Endothelial cell of umbilical vein (primary cell): ENCODE results near the gene ZNF316. TPM values are rescaled to one million over a fixed set of nuclear protein-coding genes. Genes with fewer than 3 reads are reported as not detected.

Experiments
- BruUV-seq: library from RNA; stranded (reverse); fragments of 400-500 nt; replicated peaks from 2 replicates; lab custom pipeline; 2021; lab: Mats Ljungman, UMichigan
- CTCF ChIA-PET: fragments of 300-600, 350-600 bp; sonication (Branson Sonifier 250); formaldehyde crosslinking; loops from one replicate; lab custom pipeline; 2021; ENCODE audit warnings: antibody characterized with exemption, inconsistent platforms; lab: Charles Lee
- POLR2A ChIA-PET: fragments of 300-600, 350-600 bp; sonication (Branson Sonifier 250); formaldehyde crosslinking; loops from one replicate; lab custom pipeline; 2021; ENCODE audit warnings: antibody characterized with exemption, inconsistent platforms; lab: Charles Lee
- DNase-seq: peaks from one replicate; pipeline ENCODE4 v3.0.0-alpha.2; 2011; ENCODE audit warnings: low read depth, low spot score
- FAIRE-seq: peaks from 2 replicates; lab custom pipeline; 2011; peaks lifted over from hg19 to GRCh38; lab: Jason Lieb, UNC
- H2AFZ ChIP-seq: 2 replicates; pipeline ENCODE4 v1.6.0; 2012; ENCODE audit warnings: low read depth, low read length, control low read depth, inconsistent platforms
- H3K27ac ChIP-seq: 2 replicates; pipeline ENCODE4 v1.5.1; 2011; ENCODE audit warnings: low read depth, mild to moderate bottlenecking, control low read depth, low read length, moderate library complexity; ENCODE audit not compliant: insufficient read depth
- H3K27me3 ChIP-seq, 2 experiments: 2 replicates each; pipeline versions ENCODE4 v1.6.0 to v1.6.1; 2011; ENCODE audit warnings: low read length in 2 of 2, mixed read lengths in 1 of 2; ENCODE audit not compliant: control insufficient read depth in 2 of 2, insufficient read depth in 2 of 2
- H3K36me3 ChIP-seq, 2 experiments: 2 replicates in 1 of 2; 3 replicates in 1 of 2; pipeline ENCODE4 v1.5.1; 2011; ENCODE audit warnings: low read length in 2 of 2, mild to moderate bottlenecking in 1 of 2, moderate library complexity in 1 of 2; ENCODE audit not compliant: control insufficient read depth in 2 of 2, insufficient read depth in 2 of 2; ENCODE audit errors: extremely low read depth in 1 of 2
- H3K4me1 ChIP-seq: 3 replicates; pipeline ENCODE4 v1.5.1; 2011; ENCODE audit warnings: mild to moderate bottlenecking, low read length; ENCODE audit not compliant: control insufficient read depth, insufficient read depth; ENCODE audit errors: extremely low read depth
- H3K4me2 ChIP-seq: 2 replicates; pipeline ENCODE4 v1.6.1; 2011; ENCODE audit warnings: low read length, control low read depth, mixed read lengths; ENCODE audit not compliant: insufficient read depth
- H3K4me3 ChIP-seq, 3 experiments: fragments of 200-600 bp in 1 of 3; sonication (generic), shearing (Covaris generic) in 1 of 3; replicated peaks in 1 of 3; 2 replicates each; pipeline ENCODE4 v1.5.1; 2011 to 2016; ENCODE audit warnings: control low read depth in 3 of 3, low read length in 3 of 3, mild to moderate bottlenecking in 2 of 3, inconsistent platforms in 1 of 3, low read depth in 1 of 3, moderate library complexity in 1 of 3; ENCODE audit not compliant: insufficient read depth in 1 of 3
- H3K79me2 ChIP-seq: 2 replicates; pipeline ENCODE4 v1.6.0; 2012; ENCODE audit warnings: low read length, inconsistent platforms; ENCODE audit not compliant: control insufficient read depth, insufficient read depth
- H3K9ac ChIP-seq: replicated peaks from 2 replicates; pipeline ENCODE3; 2011; ENCODE audit warnings: low read length, control low read depth; ENCODE audit not compliant: insufficient read depth; ENCODE audit errors: extremely low read depth
- H3K9me1 ChIP-seq: replicated peaks from 3 replicates; pipeline ENCODE4 v1.6.0; 2011; ENCODE audit warnings: mild to moderate bottlenecking, low read length; ENCODE audit not compliant: control insufficient read depth, insufficient read depth; ENCODE audit errors: extremely low read depth
- H3K9me3 ChIP-seq: replicated peaks from 2 replicates; pipeline ENCODE4 v1.5.1; 2012; ENCODE audit warnings: low read length, inconsistent platforms; ENCODE audit not compliant: control insufficient read depth, insufficient read depth
- H4K20me1 ChIP-seq: replicated peaks from 2 replicates; pipeline ENCODE3; 2011; ENCODE audit warnings: mild to moderate bottlenecking, low read length; ENCODE audit not compliant: control insufficient read depth, insufficient read depth; ENCODE audit errors: extremely low read depth
- EZH2 ChIP-seq: IDR thresholded peaks from 2 replicates; pipeline ENCODE4 v1.6.1; 2012; ENCODE audit warnings: borderline replicate concordance, low read depth, mild to moderate bottlenecking, moderate library complexity, low read length, inconsistent platforms; ENCODE audit not compliant: severe bottlenecking
- FOS ChIP-seq: IDR thresholded peaks from 2 replicates; pipeline ENCODE4 v1.6.1; 2011; ENCODE audit warnings: mild to moderate bottlenecking, low read length, moderate library complexity, borderline replicate concordance; ENCODE audit not compliant: insufficient read depth
- GATA2 ChIP-seq: IDR thresholded peaks from 2 replicates; pipeline ENCODE4 v1.7.0; 2011; ENCODE audit warnings: low read depth, mild to moderate bottlenecking, moderate library complexity, mixed read lengths, low read length; ENCODE audit not compliant: insufficient read length, insufficient read depth
- JUN ChIP-seq: IDR thresholded peaks from 2 replicates; pipeline ENCODE4 v1.6.1; 2011; ENCODE audit warnings: borderline replicate concordance, low read depth; ENCODE audit not compliant: insufficient read length, insufficient read depth
- MYC ChIP-seq: IDR thresholded peaks from one replicate; pipeline ENCODE4 v1.6.1; 2011; ENCODE audit warnings: mild to moderate bottlenecking, low read depth, low read length
- POLR2A ChIP-seq: IDR thresholded peaks from 2 replicates; pipeline ENCODE4 v1.6.1; 2012; ENCODE audit warnings: low read depth, mild to moderate bottlenecking, control low read depth, low read length
- POLR2AphosphoS5 ChIP-seq: IDR thresholded peaks from 2 replicates; pipeline ENCODE4 v1.6.1; 2012; ENCODE audit warnings: low read depth, mild to moderate bottlenecking, control low read depth, low read length, moderate library complexity; ENCODE audit not compliant: insufficient read depth
- dilution Hi-C: fragments of 300-500 bp; cut with MboI; formaldehyde crosslinking; loops from one replicate; pipeline ENCODE4 v1.15.0; 2019; ENCODE audit warnings: low sequenced_read_pairs; ENCODE audit not compliant: extremely low pct_ligation_motif_present
- intact Hi-C: fragments of 100-400 bp; cut with micrococcal nuclease; formaldehyde crosslinking; loops from one replicate; pipeline ENCODE4 v1.10.0; 2022
- polyA plus RNA-seq, 4 experiments: library from polyadenylated mRNA; depleted of rRNA in 3 of 4; stranded (reverse) in 3 of 4; unstranded in 1 of 4; fragments of >200 nt; gene quantifications; 2 replicates each; pipeline versions ENCODE4 v1.2.1 to v1.2.3, GENCODE V29; 2011 to 2012; ENCODE audit warnings: missing spikeins in 1 of 4
- total RNA-seq: library from RNA; stranded (reverse); gene quantifications from 2 replicates; pipeline ENCODE4 v1.2.3, GENCODE V29; 2021
- TF ChIP-seq, protein P1 (sequence below): IDR thresholded peaks from 2 replicates; pipeline ENCODE4 v1.6.1; 2011; ENCODE audit not compliant: insufficient read depth, insufficient read length
- TF ChIP-seq, protein P2 (sequence below), 2 donors: IDR thresholded peaks; 1 replicate in 1 of 2; 2 replicates in 1 of 2; pipeline ENCODE4 v1.5.1; 2011; ENCODE audit warnings: low read length in 2 of 2, mild to moderate bottlenecking in 2 of 2, moderate library complexity in 2 of 2, control low read depth in 1 of 2, inconsistent platforms in 1 of 2, low read depth in 1 of 2; ENCODE audit not compliant: insufficient read depth in 1 of 2; ENCODE audit errors: extremely low read depth in 1 of 2

The ZNF316 gene
- total and polyA plus RNA-seq, 2 donors (not counting 3 experiments of a cell fraction or from before 2014, with no cell fraction given), result 7.7 to 23.8 TPM

DNA sequence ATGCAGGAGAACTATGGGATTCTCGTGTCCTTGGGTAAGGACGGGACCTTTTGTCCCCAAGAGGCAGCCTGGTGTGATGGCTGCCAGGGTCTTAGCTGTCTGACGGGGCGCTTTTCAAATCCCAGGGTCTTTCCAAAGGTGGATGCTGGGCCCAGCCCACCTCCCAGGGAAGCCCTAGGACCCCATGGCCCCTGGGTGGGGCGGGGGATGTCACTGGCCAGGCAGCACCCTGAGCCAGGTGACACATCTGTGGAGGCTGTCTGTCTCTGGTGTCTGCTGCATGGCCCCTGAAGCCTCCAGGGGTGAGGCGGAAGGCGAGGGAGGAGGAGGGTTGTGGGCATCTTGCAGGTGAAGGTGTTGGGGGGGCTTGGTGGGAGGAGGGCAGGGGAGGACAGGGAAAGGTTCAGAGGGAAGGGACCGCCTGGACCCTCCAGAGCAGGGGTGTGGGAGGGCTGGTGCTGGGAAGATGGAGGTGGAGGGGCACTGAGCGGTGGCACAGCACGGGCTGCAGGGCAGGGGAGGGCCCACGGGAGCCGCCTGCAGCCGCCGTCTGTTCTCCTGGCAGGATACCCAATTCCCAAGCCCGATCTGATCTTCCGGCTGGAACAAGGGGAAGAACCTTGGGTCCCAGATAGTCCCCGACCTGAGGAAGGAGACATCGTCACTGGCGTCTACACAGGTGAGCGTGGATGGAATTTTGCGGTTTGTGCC lies 7.0 kb downstream of the ZNF316 start:
- no peaks in the 10 kb centered on the region for H4K20me1 ChIP-seq
- POLR2A ChIA-PET, result no interaction called here
- peaks cover 10 to 46% of the 10 kb centered on the region in 2 experiments for H3K36me3 ChIP-seq

More for the DNA sequence above, 7.0 kb downstream of the ZNF316 start:
- no peak for DNase-seq
- Histone ChIP-seq H3K9me1 (no peaks in the 10 kb centered on the region), H3K9ac (no peak overlapping the region), H3K4me3 (no peak overlapping the region), H3K79me2 (peaks cover 6% of the 10 kb centered on the region), H3K9me3 (no peaks in the 10 kb centered on the region), H3K4me2 (no peak overlapping the region), H3K27ac (no peak overlapping the region), H3K27me3 (no peaks in the 10 kb centered on the region), H2AFZ (no peak overlapping the region), H3K4me1 (peaks cover 3% of the 10 kb centered on the region)
- CTCF ChIA-PET, result no interaction called here
- intact Hi-C loops, result no loop called here
- FAIRE-seq, result no peak
- TF ChIP-seq GATA2 (no peak), POLR2A (no peak), MYC (no peak), JUN (no peak), FOS (no peak), EZH2 (no peak), POLR2AphosphoS5 (no peak)
- TF ChIP-seq, protein P1, sequence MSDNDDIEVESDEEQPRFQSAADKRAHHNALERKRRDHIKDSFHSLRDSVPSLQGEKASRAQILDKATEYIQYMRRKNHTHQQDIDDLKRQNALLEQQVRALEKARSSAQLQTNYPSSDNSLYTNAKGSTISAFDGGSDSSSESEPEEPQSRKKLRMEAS, result no peak
- TF ChIP-seq, protein P2, sequence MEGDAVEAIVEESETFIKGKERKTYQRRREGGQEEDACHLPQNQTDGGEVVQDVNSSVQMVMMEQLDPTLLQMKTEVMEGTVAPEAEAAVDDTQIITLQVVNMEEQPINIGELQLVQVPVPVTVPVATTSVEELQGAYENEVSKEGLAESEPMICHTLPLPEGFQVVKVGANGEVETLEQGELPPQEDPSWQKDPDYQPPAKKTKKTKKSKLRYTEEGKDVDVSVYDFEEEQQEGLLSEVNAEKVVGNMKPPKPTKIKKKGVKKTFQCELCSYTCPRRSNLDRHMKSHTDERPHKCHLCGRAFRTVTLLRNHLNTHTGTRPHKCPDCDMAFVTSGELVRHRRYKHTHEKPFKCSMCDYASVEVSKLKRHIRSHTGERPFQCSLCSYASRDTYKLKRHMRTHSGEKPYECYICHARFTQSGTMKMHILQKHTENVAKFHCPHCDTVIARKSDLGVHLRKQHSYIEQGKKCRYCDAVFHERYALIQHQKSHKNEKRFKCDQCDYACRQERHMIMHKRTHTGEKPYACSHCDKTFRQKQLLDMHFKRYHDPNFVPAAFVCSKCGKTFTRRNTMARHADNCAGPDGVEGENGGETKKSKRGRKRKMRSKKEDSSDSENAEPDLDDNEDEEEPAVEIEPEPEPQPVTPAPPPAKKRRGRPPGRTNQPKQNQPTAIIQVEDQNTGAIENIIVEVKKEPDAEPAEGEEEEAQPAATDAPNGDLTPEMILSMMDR (IDR thresholded peaks at IDR 0.05; ENCODE audit: extremely low read depth in 1 of 2, insufficient read depth in 1 of 2, low read depth in 1 of 2, low read length in 2 of 2), result no peak
- dilution Hi-C loops, result no loop called here
- no TSS peak for BruUV-seq
